Measurements from ENCODE around the gene NME8.

The NME8 gene

DNA sequence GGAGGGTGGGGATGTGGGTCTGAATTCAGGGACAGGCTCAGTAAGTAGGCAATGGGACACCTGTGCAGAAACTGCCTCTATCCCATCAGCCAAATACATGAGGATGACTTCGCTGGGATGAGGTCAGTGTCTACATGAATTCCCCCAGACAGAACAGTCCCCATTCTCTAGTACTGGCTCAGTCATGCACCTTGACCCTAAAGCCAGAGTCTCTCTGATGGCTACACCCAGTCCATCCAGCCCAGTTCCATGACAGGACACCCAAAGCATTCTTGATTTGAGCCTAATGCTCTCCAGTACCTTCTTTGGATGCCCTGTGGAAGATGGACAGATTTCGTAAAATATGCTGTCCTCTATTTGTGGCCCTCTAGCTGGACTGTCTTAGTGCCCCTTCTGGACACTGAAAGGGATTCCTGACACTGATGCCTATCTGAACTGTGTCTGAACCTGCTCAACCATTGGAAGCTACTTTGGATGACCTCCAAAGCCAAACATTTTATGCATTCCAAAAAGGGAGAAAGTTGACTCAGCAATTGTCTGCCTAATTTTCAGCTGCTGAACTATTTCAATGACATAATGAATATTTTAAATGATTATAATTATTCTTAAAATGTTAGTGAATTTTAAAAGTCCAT, 53.6 kb downstream of the NME8 start:
- DNase-seq: peak; percentile 60

DNA sequence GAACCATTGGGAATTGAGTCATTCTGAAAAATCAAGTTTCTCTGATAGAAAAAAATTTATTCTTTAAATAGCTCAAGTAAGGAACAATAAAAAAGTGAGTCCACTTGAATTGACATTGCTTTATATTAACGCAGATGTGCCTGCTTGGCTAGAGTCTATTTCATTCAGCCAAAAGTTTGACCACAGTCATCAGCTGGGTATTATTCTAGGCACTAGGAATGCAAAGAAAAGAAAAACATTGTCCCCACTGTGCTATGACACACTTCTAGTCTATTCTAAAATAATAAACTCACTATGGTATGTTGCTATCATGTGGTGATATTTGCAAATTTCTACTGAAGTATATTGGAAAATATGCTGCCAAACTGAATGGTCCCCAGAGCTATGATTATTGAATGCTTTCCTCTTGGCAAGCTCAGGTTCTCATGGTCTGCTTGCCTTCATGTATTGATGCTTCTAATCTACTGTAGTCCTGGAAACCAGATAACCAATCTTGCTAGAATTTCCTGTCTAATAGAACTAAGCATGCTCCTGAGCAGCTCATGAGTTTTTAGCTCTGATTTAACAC, 59.9 kb downstream of the NME8 start:
- DNase-seq: no peak

DNA sequence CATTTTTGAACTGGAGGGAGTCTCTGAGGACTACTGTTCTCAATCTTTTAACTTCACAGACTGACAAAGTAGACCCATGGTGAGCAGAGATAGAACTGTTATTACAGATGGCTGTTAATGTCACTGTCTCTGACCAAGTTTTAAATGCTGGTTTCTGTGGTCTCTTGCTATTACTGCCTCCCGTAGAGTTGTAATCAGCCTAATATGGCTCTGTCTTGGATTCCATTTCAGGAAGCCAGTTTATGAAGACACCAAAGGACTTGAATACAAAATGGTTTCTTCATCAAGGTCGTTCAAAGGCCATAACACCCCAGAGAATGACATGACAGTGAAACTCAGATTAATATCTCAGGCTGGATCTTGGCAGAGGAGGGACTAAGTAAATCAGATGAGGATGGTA, 64.4 kb downstream of the NME8 start:
- DNase-seq: no peak

DNA sequence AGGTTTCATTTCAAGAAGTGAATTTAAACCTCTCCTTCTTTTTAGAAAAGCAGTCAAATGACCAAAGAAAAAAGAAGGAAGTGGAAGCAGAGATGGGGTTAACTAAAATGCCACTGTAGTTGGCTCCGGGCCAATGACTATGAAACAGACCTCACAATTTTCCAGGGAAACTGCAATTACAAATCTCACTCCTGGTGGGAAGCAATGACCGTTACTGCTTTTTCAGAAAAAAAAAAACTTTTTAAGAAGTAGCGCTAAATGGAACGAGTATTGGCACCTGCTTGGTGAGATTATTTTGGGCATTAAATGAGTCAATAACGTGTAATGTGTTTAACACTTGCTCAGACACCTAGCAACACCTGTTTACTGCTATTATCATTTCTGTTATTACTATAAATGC, 67.0 kb downstream of the NME8 start:
- no peak for DNase-seq

DNA sequence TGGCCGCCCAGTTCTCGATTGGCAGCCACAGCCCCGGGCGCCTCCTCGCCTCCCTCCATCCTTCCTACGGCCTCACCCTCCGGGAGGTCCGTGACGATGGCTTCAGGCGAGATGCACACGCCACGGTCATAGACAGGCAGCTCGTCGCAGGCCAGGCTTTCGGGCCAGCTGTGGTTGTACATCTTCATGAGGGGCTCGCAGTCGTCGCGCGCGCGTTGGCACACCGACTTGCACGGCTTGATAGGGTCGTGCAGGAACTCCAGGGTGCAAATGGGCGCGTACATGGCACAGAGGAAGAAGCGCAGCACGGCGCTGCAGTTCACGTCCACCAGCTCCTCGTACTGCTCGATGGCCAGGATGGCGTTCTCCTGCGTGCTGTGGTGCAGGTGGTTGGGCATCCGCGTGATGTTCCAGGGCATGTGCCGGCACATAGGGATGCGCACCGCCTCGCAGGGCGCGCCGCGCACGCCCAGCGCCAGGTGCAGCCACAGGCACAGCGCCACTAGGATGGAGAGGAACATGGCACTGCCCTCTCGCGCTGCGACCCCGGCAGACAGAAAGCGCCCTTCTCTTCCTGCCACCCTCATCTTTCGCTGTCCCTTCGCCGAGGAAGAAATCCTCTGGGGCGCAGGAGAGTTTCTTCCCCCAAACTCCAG, 67.7 kb downstream of the NME8 start:
- DNase-seq: no peak

DNA sequence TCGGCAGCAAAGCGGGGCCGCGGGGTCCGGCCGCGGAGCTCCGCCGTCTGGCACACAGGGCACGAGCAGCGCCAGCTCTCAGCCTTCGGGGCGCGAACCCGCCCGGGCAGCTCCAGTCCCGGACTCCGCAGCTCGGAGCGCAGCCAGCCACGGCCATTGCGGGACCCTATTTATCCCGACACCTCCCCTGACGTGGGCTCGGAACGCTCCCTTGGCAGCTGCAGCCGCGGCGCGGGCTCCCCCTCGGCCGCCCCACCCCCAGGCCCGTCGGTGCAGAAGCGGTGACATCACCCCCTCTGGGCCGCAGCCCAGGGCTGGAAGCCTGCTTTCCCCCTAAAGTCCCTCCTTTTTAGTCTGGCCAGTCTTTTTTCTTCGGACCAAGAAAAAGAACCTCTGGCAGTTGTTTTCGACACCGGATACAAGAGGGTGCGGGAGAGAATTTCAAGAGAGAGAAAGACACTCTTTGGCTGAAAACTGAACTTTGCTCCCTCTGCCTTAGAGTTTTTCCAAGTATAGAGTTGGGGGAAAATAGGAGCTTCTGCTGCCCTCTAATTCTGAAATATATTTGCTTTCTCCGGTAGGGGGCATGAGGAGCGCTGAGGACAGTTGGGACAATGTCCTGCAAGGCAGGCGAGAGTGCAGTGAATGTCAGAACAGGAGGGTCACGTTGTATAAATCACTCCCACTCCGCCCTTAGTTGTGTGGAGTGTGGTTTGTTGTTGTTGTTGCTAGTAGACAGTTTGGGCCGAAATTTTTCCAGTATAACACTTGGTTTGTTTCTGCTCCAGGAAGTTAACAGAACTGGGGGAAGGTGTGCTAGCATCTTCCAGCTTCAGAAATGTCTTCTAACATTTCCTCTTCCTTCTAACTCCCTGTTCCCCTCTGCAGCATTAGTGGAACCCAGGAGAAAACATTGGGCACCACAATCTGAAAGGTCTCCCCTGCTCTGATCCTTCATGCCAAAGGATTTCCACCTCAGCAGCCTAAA, 68.6 kb downstream of the NME8 start, which contains the start of gene SFRP4:
TSS of gene SFRP4 (minus strand) at position 145 of the 988 bp plus-strand sequence. CDS start 280 bp downstream, outside the sequence.
- peak; percentile 82 for DNase-seq

DNA sequence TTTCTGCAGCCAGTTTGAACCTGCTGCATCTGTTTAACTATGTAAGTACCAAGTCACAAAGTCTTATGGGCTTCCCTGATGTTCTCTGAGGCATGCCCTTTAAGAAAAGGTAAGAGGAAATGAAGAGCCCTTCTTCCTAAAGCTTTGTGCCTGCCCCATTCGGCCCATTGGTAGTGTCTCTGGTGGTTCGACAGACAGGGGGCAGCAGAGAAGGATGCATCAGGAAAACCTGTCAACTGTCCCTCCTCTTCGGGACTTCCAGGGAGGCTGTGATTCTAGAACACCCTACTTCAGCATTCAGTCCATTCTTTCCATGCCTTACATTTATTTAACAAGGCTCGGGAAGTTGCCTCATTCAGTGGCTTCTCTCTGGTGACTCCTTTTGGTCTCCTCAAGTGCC, 70.1 kb downstream of the NME8 start:
- DNase-seq: no peak

DNA sequence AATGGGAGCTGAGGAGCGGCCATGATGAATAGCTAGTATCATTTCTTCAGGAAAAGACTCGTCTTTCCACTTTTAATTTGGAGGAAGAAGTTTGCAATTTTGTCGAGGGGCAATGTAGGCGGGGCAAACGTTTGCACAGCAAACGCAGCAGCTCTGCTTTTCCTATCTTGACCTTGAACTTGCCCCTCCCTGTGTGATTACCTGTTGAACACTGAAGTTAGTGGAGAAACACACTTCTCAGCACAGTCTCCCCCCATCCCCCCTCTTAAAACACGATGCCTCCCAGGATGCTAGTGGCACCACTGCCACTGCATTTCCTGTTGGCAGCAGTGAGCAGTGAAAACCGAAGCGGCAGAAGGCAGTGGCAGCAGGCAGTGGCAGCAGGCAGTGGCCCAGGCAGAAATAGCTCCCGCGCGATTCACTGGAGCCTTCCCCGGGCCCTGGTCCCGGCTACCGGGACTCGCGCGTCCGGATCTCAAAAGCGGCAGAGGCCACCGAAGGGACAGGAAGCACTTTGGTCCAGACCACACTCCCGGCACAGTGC, 72.0 kb downstream of the NME8 start, which contains the start of gene EPDR1:
TSS of gene EPDR1 (plus strand) at position 336 of the 544 bp plus-strand sequence. CDS start 300 bp downstream, outside the sequence.
- peak; percentile 74 for DNase-seq

DNA sequence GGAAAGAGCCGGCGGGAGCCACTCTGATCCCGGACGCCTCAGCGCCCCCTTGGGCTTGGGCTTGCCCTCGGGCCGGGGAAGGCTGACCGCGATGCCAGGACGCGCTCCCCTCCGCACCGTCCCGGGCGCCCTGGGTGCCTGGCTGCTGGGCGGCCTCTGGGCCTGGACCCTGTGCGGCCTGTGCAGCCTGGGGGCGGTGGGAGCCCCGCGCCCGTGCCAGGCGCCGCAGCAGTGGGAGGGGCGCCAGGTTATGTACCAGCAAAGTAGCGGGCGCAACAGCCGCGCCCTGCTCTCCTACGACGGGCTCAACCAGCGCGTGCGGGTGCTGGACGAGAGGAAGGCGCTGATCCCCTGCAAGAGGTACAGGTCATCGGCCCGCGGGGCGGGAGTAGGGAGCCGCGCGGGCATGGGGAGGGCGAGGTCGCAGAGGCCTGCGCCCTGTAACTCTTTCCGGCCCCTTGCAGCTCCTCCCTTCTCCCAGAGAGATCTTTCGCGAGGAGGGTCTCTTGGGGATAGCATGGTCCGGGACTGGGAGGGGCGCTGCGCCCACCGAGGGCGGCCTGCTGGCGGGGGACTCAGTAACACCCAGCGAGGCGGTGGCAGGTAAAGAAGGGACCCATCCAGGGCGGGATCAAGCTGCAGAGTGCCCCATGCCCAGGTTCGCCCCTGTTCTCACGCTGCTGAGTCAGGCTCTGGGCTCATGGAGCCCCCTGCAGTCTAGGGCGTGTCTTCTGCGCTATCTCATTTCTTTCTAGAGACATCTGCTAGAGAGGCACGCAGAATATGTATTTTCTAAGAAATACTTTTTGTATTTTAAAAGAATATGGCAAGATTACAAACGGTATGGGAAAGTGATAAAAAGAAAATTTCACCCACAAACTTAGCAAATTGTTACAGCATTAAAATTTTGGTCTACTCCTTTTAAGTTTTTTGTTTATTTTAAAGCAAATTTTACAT, 72.7 kb downstream of the NME8 start:
- DNase-seq: peak; percentile 74

DNA sequence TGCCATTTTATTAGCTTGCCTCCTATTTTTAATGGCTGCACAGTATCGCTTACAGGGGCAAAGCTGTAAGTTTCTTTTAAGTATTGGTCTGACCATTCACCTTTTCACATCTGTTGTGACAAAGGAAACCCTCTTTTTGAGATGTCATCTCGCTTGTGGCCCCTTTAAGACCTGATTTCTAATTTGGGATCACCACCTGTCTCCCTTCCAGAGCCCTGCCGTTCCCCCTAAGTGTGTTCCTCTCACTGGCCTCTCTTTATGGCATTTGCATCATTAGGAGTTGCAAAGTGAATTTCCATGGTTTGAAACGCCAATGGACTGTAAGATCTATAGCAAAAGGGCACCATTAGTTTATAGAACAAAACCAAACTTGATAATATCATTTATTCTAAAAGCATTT, 73.5 kb downstream of the NME8 start:
- no peak for DNase-seq

DNA sequence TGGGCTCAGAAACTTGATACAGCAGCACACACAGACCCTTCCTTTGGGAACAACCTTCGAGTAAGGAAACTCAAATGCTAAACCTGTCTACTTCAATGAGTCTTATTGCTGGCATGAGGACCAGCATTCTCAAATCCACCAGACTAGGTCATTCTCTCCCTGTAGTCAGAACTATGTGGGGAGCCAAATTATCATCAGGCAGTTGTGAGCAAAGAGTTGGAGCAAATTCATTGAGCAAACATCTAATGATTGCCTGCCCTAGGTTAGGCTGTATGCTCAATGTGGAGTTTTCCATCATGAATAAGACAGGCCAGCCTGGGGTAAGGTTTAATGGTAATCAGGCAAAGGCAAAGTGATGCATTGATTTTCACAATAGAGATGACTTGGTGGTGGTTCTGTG, 75.6 kb downstream of the NME8 start:
- no peak for DNase-seq

DNA sequence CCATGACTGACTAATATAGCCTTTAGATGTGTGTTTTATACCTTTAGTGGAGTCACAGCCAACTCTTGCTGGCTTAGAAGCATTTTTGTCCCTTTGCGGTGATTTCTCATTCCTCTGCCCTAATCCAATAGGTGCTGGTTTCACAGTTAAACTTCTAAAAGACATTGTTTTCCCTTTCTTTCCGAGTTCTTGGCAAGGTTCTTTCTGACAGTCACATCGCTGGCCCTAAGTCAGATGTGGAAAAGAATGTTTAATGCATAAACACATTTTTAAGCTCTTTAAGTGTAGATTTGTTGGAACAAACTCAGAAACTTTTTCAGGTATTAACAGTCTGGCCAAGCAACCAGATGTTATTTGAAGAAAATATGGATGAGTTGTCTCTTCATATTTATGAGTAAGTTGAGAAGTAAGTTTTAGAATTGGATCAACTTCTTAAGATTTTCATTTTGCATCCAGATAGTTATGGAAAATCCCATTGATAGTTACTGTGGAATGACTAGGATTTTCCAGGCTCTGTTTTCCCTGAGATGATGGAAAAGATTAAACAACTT, 76.2 kb downstream of the NME8 start:
- DNase-seq: no peak

DNA sequence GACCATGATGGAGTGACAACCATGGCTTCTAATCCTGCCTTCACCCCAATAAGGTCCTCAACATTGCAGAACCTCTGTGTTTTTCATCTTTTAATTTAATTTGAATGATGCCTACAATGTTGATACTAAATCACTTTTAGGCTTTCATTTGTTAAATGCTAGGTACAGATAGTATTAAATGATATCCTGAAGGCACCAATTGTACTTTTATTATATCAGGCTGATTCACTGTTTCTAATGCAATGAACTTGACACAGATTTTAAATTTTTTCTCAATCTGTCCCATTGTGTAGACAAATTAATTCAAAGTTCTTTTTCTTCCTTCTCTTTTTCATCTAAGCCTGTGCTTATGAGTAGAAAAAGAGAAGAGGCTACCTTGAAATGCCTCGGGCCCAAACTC, 77.2 kb downstream of the NME8 start:
- DNase-seq: no peak

DNA sequence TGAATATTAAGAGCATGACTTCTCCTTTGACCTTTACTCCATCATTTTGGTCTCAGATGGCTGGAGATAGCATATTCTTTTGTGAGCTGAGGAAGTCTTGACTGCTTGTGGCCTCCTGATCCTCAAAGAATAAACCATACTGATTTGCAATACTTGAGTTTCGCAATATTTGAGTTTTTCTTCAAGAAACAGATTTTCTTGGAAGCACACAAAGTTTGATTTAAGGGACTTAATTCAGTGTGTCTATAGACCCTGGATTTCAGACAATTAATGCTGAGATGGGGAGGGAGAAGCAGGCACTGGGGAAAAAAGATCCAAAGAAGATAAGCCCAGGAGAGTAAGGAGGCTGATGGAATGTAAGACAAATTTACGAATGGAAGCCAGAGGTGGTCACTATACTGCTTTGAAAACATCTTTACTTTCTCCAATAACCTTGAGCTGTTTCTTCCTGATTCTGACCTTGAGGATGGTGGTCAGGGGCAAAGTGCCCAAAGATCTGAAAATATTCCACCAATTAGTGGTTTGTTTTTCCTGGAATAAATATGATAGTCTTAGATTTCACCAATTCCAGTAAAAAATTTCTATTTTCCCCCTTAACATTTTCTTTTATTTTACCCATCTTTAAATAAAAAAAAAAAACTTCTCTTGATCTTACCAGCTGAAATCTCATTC, 79.5 kb downstream of the NME8 start:
- no peak for DNase-seq

DNA sequence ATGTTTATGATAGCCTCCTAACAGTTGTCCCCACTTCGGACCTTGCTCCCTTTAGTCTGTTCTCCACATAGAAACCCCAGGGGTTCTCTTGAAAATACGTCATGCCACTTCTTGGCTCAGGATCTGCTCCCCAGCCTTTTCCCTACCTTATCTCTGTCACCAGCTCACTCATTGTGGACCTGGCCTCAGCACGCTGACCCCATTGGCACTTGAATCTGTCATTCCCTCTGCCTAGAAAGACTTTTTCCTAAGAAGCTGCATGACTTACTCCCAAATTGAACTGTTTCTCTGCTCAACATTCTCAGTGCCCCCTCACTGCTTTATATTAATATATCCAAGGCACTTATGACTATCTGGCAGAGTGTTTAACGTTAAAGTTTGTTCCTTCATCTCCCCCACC, 80.5 kb downstream of the NME8 start:
- no peak for DNase-seq

DNA sequence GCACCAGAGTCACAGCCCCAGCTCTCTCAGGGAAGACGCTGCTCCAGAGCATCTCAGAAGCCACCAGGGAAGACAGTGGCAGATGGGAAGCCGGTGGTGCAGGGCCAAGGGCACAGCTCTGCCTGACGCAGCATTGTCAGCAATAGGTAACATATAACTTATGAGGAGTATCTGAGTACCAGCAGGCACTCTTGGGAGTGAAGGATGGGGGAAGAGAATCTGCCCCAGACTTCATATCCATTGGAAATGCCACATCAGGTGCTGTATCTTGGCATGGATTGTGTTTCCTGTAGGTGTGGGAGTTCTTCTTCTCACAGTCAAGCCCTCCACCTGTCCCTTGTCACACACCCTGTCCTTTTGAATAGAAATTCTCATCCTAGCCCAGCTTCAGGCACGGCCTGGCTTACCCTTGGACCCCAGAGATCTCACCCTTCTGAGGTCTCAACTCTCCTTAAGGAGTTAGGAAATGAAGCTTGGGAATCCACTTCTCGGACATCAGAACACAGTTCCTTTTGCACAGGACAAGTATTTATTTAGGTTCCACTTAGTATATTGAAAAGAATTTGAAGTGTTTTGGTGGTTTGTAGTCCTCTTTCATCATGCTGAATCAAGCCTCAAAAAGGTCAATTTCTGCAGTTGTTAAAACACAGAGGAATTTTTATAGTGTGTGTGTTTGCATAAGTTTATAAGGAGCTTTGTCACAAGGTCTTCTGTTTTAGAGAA, 82.0 kb downstream of the NME8 start:
- no peak for DNase-seq

DNA sequence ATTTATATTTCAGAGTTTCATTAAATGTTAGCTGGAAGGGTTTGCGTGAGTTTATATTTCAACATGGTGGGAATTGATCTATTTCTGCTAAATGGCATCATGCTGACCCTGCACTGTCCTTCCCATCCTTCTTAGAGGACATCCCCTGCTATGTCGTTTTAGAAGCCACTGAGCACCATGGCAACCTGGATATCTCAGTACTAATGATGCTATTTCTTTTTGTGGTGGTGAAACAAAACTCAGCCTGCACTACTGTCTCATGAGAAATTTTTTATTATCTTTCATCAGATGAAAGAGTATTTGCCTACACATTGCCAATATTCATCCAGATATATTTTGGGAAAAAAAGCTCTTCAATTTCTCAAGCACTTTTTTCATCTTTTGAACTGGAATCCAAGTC, 84.1 kb downstream of the NME8 start:
- DNase-seq: no peak

DNA sequence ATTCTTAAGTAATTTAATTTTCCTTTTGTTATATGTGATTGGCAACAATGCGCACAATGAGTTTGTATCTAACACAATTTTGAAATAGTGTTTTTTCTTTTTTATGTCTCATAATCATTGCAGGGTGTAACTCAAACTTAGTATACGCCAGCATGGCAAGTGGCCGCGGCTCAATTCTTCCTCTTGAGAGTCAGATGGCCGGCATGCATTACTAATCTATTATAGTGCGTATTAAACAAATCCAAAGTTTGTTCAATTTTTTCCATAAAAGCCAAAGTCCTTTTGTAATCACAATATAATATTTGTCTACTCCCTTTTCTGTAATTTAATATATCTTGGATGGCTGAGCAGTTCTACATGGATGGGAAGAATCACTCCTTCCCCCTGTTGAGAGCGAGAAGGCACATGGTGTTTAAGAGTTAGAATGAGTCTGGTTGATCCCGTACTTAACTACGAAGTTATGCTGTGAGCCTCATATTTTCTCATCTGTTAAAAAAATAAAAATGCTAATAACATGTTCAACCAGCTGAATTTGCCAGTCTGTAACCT, 84.7 kb downstream of the NME8 start:
- DNase-seq: no peak

DNA sequence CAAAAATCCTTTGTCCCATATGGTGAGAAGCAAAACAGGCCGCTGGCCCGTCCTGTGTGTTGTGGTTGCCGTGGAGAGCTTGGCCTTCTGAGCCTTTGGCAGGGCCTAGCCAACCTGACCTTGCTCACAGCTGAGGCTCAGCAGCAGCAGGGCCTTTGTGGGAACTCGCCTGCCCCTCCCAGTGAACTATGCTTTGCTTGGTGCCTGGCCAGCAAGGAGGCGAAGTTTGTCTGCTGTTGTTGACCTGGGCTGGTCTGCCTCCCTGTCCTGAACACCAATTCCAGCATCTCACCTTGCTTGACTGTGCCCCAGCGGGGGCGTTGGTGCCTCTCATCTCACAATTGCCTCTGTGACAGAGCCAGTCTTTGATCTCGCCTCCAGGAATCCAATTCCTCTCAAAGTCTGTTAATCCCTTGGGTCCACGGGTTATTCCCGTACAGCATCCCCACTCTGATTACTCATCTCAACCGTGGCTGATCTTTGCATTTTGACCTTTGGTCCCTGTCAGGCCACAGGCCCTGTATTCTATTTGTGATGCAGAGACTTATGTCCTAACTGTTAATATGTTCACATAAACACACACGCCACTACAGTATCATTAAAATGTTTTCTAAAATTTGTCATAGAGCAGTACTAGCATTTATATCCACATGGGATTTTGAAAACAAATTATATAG, 94.7 kb downstream of the NME8 start:
- peak; percentile 75 for DNase-seq

Data from islet precursor cell (in vitro differentiated cells).